Middle frontal gyrus (tissue), 1 donor: ENCODE measurements around the gene STAT5B.

Experiments
- DNase-seq: peaks from one replicate; pipeline ENCODE4 v3.0.0-alpha.2; 2015; ENCODE audit warnings: low spot score; ENCODE audit errors: extremely low spot score

Gene STAT5B

DNA sequence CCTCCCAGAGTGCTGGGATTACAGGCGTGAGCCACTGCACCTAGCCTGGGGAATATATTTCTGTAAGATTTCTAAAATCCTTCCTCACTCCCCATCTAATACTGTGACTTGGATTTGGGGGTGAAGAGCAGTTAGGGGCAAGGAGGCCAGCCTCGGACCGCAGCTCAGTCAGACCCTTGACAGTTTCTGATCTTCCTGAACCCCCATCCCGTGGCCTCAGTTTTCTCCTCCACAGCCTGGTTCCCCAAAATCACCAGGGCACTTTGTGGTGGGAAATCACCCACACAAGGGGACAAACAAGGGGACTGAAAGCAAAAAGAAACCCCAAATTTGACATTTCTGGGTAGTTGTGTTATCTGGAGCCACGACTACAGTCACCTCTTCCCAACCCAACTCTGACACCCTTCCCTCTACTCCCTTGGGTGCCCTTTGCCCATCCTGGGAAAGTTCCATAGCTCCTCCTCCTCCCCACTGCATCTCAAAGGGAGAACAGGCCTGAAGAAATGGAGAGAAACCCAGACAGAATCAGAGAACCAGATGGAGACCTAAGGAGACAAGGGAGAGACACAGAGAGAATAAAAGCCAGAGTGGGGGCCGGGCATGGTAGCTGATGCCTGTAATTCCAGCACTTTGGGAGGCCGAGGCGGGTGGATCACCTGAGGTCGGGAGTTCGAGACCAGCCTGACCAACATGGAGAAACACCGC, 9.3 kb upstream of the STAT5B start:
- DNase-seq: no peak

- DNase-seq: no peak
Observed at GRCh38 chr17:42284566-42284965, 8.4 kb upstream of the STAT5B start.

DNA sequence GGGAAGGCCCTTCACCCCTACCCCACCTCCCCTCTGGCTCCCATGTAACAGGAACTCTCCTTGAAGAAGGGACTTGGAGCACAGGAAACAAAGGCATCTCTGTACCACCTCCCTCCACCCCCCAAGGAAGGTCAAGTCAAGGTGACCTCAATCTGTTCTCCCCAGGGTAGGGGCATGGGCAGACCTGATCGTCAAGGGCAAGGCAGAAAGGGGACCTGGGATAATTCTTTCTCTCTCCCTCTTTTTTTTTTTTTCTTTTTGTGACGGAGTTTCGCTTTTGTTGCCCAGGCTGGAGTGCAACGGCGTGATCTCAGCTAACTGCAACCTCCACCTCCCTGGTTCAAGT, 7.8 kb upstream of the STAT5B start:
- no peak for DNase-seq

DNA sequence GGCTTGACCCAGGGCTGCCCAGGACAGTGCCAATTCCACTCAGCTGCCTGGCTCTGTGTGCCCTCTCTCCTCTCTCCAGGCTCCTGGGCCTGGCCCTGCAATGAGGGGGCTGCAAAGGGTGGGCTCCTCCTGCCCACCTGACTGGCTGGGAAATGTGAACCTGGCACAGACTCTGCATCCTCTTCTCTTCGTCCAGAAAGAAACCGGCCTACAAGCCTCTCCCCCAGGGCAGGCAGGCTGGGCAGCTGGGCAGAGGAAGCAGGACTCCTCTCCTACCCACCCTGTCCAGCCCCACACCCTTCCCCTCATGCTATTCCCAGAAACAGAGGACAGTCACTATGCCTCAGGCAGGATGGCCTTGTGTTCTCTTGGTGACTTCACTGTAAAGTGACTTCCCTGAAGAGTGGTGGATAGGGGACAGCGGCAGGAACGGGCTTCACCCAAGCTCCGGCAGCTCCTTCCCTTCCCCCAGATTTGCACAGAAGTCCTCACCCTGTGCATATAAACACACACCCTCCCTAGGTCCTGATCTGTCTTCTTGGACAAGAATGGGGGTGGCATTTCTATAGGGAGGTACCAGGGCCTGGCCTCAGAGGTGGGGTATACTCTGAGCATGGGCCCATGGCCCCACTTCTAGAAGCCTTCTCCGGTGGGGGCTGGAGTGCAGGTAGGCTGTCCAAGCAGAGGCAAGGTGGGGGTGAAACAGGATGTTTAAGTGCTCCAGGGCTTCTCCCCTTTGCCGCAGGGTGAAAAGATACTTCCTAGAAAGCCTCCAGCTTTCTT, 7.2 kb upstream of the STAT5B start:
- no peak for DNase-seq

DNA sequence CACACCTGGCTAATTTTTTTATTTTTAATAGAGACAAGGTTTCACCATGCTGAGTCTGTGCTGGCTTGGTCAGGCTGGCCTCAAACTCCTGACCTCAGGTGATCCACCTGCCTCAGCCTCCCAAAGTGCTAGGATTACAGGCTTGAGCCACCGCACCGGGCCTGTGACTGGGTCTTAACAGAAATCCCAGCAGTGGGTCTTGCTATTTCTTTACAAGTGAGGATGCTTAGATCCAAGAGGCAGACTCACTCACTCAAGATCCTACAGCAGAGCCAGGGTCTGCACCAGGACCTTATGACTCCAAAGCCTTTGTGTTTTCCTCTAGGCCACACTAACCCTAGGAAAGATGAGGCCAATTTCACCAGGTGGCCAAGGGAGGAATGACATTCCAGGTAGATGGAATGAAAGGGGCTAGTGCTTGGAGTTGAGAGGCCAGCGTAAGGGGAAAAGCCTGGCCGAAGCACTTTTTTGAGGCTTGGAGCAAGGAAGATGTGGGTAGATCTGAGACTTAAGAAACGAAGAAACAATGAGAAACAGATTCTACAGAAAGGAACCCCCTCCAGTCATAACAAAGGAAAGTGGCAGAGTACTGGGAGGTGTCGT, 6.4 kb upstream of the STAT5B start:
- DNase-seq: no peak

GRCh38 chr17:42281571-42282096, 5.4 kb upstream of the STAT5B start:
- no peak for DNase-seq

GRCh38 chr17:42279776-42280630, 3.8 kb upstream of the STAT5B start:
- no peak for DNase-seq

- no peak for DNase-seq
Observed at GRCh38 chr17:42277342-42277712, 1.1 kb upstream of the STAT5B start.

DNA sequence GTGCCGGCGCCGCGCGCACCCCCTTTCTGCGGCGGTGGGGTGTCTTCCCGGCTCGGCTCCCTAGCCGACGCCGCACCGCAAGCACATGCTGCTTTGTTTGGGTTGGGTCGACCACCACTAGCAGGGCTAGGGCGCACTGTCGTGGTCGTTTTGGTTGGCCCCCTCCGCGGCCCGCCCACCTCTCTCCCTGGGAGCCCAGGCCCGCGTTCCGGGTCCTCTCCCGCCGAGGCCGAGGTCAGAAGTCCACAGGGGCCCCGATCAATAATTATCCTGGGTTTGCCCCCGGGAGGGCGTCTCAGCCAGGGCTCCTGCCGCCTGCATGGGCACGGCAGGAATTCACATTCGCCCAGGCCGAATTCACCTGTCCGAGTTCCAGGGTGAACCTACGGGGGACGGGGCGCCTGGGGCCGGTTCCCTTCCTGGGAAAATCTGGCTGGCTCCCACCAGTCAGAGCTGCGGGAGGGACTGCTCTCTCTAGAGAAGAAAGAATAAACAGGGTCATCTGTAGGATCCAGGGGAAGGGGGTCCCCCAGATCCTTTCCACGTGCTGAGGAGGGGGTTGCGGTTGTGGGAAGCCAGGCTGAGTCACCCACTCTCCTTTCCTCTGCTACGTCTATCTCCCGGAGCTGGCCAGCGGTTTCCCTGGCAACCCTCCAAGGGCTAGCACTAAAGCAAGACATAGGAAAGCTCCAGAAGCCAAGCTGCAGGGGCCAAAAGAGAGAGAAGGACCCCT, 584 bp upstream of the STAT5B start:
- no peak for DNase-seq

GRCh38 chr17:42275527-42276358, 448 bp downstream of the STAT5B start:
- DNase-seq: no peak

DNA sequence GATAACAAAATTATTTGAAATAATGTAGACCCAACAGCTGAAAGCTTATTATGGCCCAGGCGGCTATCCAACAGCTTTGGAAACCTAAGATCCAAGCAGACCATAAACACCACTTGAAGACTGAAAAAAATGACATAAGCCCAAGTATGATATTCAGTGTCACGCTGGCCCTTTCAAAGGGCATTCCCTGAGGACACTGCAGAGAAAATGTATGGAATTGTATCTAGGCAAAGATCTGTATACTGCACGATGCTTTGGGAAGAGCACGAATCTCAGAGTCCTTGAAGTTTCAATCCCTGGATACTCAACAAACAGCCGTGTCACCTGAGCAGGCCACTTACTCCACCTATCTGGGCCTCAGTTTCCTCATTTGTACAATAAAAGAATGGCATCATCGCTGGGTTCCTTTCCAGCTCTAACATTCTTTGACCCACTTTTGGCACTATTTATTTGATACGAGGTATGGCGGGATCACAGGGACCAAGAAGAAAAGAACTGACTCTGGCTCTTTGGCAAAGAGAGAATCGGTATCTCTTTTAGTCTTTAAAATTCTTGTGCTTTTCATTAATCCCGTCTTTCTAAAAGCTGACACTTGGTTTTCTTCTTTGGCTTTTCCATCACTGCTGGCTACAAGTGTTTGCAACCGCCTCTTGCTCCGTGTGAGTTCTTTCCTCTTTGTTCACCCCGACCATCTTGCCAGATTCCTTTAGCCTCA, 1.2 kb downstream of the STAT5B start:
- no peak for DNase-seq

DNA sequence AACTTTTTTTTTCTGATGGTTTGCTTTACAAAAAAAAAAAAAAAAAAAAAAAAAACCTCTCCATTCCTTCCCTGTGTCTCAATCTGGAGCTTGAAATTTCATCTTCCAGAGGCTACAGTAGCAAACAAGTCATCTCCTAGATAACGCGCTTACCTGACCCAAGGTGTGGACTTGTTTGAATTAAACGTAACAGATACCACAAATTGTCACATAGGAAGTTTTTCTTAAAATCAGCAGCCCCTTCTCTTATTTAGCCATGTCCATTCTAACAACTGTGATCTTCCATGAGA, 2.0 kb downstream of the STAT5B start:
- no peak for DNase-seq

GRCh38 chr17:42273474-42274252, 2.5 kb downstream of the STAT5B start:
- DNase-seq: no peak

DNA sequence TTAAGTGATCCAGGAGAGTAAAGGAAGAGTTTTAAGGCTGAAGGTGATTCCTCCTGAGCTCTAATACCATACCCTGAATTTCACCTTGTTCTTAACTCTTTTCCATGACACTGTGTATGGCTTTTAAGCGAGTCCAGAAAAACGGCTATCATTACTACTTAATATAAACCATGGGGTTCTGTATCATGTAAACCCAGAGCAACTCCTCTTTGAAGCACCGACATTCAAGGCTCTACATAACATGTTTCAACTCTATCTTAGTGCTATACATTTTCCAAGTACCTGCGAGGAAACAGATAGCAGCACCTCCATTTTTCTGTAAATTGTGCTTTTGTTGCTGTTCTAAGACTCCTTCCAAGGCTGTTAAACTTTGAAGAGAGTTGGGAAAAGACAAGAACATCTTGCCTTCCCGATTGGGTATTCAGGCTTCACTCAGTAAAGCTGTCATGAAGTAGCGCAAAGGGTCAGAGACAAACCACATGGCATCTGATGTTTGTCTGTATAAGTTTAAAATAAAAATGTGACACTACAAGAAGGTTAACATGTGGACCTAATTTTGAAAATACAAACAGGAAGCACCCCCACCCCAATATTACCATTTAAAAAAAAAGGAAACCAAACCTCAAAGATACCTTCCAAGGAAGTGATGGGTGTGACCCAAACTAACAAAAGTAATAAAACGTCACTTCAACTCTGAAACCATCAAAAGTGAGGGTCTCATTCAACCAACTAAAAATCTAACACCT, 3.9 kb downstream of the STAT5B start:
- no peak for DNase-seq

- DNase-seq: no peak
Observed at GRCh38 chr17:42271779-42272035, 4.5 kb downstream of the STAT5B start.

- DNase-seq: no peak
Observed at GRCh38 chr17:42271006-42271778, 5.0 kb downstream of the STAT5B start.

- no peak for DNase-seq
Observed at GRCh38 chr17:42270596-42270995, 5.6 kb downstream of the STAT5B start.

DNA sequence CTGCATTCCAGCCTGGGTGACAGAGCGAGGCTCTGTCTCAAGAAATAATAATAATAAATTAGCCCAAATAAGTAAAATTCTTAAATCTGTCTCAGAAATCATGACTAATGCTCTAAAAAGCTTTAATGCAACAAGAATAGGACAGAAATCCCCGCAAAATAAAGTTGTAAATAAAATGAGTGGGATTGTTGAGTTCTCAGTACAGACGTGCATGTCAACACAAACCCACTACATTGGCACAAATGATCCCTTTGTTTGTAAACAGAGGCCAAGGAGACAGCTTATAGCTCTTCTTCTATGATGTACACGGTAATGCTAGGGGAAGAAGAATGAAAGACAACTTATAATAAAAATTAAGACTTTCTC, 6.0 kb downstream of the STAT5B start:
- no peak for DNase-seq
